ENCODE results near the gene CTNNBL1. TPM values are rescaled to one million over a fixed set of nuclear protein-coding genes. Genes with fewer than 3 reads are reported as not detected.
"Not testable (repeated sequence)": the region's sequence is repeated elsewhere in the genome, so short reads cannot be mapped to it uniquely, and the experiment has no call there.

CTNNBL1 gene
- total and polyA plus RNA-seq, 5 donors from 2014 or later, result 56.0 to 117 (median 83.2) TPM

DNA sequence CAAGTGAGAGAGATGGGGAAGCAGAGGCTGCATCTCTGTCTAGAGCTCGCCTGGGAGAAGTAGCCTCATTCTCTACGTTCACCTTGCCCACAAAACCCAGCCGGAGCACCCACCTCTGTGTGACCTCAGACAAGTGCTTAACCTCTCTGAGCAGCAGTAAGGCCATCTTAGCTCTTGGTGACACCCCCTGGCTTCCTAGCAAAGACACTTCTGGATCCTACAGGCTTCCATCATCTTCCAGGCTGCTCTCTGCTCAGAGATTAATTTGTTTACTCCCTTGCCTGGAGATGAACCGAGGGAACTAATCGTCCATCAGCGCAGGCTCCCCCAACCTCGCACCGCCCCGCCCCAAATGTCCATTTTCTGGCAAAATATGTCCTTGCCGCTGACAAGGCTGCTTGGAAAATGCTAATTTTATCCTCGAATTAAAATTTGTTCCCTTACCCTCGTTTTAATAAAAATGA, 24.0 kb upstream of the CTNNBL1 start:
- H3K27me3 Mint-ChIP-seq, result peaks cover 33% of the 10 kb centered on the region
- Histone ChIP-seq H3K27me3 (ENCODE audit: control insufficient read depth, insufficient read depth, low read length) (peaks cover 4% of the 10 kb centered on the region), H3K9me3 (ENCODE audit: control insufficient read depth in 2 of 2, low read length in 2 of 2) (peaks cover 0 to 3% of the 10 kb centered on the region in 2 experiments), H3K4me3 (ENCODE audit: low read depth, low read length) (no peak overlapping the region), H3K4me1 (ENCODE audit: control insufficient read depth, insufficient read depth, low read length, poor library complexity, severe bottlenecking) (no peaks in the 10 kb centered on the region), H3K36me3 (ENCODE audit: control insufficient read depth, insufficient read depth, low read length) (no peaks in the 10 kb centered on the region), H3K27ac (ENCODE audit: insufficient read depth, low read length, poor library complexity, severe bottlenecking) (no peak overlapping the region)
- DNase-seq (no peak), ATAC-seq (ENCODE audit: low read depth in 2 of 2) (no peak)
- no peak overlapping the region for H3K4me3 Mint-ChIP-seq
- H3K36me3 Mint-ChIP-seq, result no peaks in the 10 kb centered on the region
- no peak overlapping the region for H3K27ac Mint-ChIP-seq
- peaks cover 0 to 5% (median 0%) of the 10 kb centered on the region in 7 donors for H3K9me3 Mint-ChIP-seq
- H3K4me1 Mint-ChIP-seq, result peaks cover 0 to under 1% (median 0%) of the 10 kb centered on the region in 4 donors

DNA sequence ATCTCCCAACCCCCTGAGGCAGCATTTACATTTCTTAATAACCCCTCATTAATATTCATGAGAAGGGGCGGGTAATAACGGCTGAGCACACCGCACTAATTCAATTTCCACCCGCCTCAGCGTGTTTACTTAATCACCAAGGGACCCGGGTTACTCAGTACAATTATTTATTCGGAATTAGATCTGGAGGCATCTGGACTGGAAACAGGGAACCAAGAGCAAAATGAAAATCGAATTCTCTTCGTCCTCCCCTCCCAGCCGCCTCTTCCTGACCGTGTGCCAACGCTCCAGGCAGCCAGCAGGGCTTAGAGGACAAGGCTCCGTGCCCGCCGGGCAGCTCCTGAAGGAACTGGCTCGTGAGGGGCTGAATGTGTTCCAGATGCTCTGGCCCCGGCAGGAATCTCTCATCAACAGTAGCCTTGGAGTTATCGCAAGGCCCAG, 23.5 kb upstream of the CTNNBL1 start:
- no peak overlapping the region for H3K27ac Mint-ChIP-seq
- peaks cover 4% of the 10 kb centered on the region for H3K27me3 ChIP-seq (ENCODE audit: control insufficient read depth, insufficient read depth, low read length)
- peaks cover 0 to 3% (median 0%) of the 10 kb centered on the region in 7 donors for H3K9me3 Mint-ChIP-seq
- H3K36me3 Mint-ChIP-seq, result no peaks in the 10 kb centered on the region
- peaks cover 31% of the 10 kb centered on the region for H3K27me3 Mint-ChIP-seq
- no peak overlapping the region for H3K4me3 ChIP-seq (ENCODE audit: low read depth, low read length)
- no peak overlapping the region for H3K27ac ChIP-seq (ENCODE audit: insufficient read depth, low read length, poor library complexity, severe bottlenecking)
- peaks cover 0 to 3% of the 10 kb centered on the region in 2 experiments for H3K9me3 ChIP-seq (ENCODE audit: control insufficient read depth in 2 of 2, low read length in 2 of 2)
- H3K4me1 Mint-ChIP-seq, result peaks cover 0 to 4% (median 0%) of the 10 kb centered on the region in 4 donors
- ATAC-seq (ENCODE audit: low read depth in 2 of 2), result no peak
- no peak for DNase-seq
- no peaks in the 10 kb centered on the region for H3K36me3 ChIP-seq (ENCODE audit: control insufficient read depth, insufficient read depth, low read length)
- no peak overlapping the region for H3K4me3 Mint-ChIP-seq
- no peaks in the 10 kb centered on the region for H3K4me1 ChIP-seq (ENCODE audit: control insufficient read depth, insufficient read depth, low read length, poor library complexity, severe bottlenecking)

DNA sequence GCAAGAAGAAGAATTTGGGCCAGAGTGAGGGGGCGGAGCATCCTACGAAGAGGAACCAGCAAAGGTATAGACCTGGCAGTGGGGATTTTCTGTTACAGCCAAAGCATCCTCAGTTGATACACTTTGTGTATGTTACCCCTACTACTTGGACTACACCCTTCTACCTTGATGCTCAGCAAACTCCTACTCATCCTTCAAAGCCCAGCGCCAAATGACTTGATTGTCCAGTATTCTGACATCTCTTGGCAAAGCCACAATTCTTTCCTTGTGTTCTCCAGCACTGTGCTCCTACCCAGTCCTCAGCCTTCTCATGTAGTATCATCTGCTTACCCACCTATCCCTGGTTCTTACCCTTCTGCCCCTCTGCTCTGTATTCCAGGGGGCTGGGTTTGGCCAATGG, 21.7 kb upstream of the CTNNBL1 start:
- ATAC-seq (ENCODE audit: low read depth in 2 of 2) (no peak), DNase-seq (no peak)
- Mint-ChIP-seq H3K36me3 (no peaks in the 10 kb centered on the region), H3K27ac (no peak overlapping the region), H3K4me1 (peaks cover 0 to 4% (median 0%) of the 10 kb centered on the region in 4 donors), H3K9me3 (peaks cover 0 to 3% (median 0%) of the 10 kb centered on the region in 7 donors), H3K27me3 (peaks cover 29% of the 10 kb centered on the region), H3K4me3 (no peak overlapping the region)
- H3K4me3 ChIP-seq (ENCODE audit: low read depth, low read length), result no peak overlapping the region
- no peaks in the 10 kb centered on the region for H3K9me3 ChIP-seq (ENCODE audit: control insufficient read depth in 2 of 2, low read length in 2 of 2)
- H3K27ac ChIP-seq (ENCODE audit: insufficient read depth, low read length, poor library complexity, severe bottlenecking), result no peak overlapping the region
- H3K36me3 ChIP-seq (ENCODE audit: control insufficient read depth, insufficient read depth, low read length), result no peaks in the 10 kb centered on the region
- peaks cover 4% of the 10 kb centered on the region for H3K27me3 ChIP-seq (ENCODE audit: control insufficient read depth, insufficient read depth, low read length)
- no peaks in the 10 kb centered on the region for H3K4me1 ChIP-seq (ENCODE audit: control insufficient read depth, insufficient read depth, low read length, poor library complexity, severe bottlenecking)

DNA sequence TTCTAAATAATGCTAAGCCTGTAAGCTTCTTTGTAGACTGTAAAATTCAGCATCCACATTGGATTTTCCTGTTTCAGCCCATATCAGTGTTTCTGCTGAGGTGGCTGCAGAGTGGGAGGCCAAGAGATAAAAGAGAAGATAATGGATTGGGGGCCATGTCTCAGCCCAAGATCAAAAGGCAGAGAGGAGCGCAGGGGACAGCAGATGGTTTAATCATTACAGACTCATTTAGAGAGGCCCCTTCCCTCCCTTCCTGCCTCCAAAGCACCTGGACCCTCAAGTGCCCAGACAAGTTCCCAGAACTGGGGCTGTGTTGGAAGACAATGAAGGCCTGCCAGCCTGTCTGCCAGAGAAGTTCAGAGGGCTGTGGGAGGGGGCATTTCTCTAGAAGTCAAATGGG, 20.4 kb upstream of the CTNNBL1 start:
- Mint-ChIP-seq H3K27ac (no peak overlapping the region), H3K4me1 (peaks cover 0 to 4% (median 0%) of the 10 kb centered on the region in 4 donors), H3K4me3 (no peak overlapping the region), H3K9me3 (peaks cover 0 to 2% (median 0%) of the 10 kb centered on the region in 7 donors), H3K27me3 (peaks cover 34% of the 10 kb centered on the region), H3K36me3 (no peaks in the 10 kb centered on the region)
- ATAC-seq (ENCODE audit: low read depth in 2 of 2), result no peak
- peaks cover 4% of the 10 kb centered on the region for H3K27me3 ChIP-seq (ENCODE audit: control insufficient read depth, insufficient read depth, low read length)
- DNase-seq, result no peak
- no peaks in the 10 kb centered on the region for H3K36me3 ChIP-seq (ENCODE audit: control insufficient read depth, insufficient read depth, low read length)
- no peaks in the 10 kb centered on the region for H3K9me3 ChIP-seq (ENCODE audit: control insufficient read depth in 2 of 2, low read length in 2 of 2)
- no peaks in the 10 kb centered on the region for H3K4me1 ChIP-seq (ENCODE audit: control insufficient read depth, insufficient read depth, low read length, poor library complexity, severe bottlenecking)
- no peak overlapping the region for H3K4me3 ChIP-seq (ENCODE audit: low read depth, low read length)
- no peak overlapping the region for H3K27ac ChIP-seq (ENCODE audit: insufficient read depth, low read length, poor library complexity, severe bottlenecking)

DNA sequence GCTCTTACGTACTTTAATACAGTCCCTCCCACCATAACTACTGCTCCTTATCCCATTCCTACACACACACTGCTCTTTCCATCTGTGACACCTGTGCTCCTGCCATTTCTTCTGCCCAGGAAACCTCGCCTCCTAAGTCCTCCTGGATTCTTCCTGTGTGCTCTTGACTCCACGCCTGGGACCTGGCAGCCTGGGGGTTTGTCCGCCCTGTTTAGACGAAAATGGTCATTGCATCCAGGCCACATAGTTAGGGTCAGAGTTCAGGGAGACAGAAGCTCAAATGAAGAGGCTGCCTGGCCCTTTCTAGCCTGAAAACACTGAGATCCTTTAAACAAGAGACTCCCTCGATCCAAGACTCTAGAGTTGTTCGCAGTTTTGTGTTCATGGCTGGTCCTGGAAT, 17.4 kb upstream of the CTNNBL1 start:
- Mint-ChIP-seq H3K4me1 (peaks cover 0 to 4% (median 0%) of the 10 kb centered on the region in 4 donors), H3K27me3 (peaks cover 30% of the 10 kb centered on the region), H3K9me3 (no peaks in the 10 kb centered on the region), H3K36me3 (no peaks in the 10 kb centered on the region), H3K27ac (no peak overlapping the region), H3K4me3 (no peak overlapping the region)
- Histone ChIP-seq H3K27ac (ENCODE audit: insufficient read depth, low read length, poor library complexity, severe bottlenecking) (no peak overlapping the region), H3K36me3 (ENCODE audit: control insufficient read depth, insufficient read depth, low read length) (no peaks in the 10 kb centered on the region), H3K4me1 (ENCODE audit: control insufficient read depth, insufficient read depth, low read length, poor library complexity, severe bottlenecking) (no peaks in the 10 kb centered on the region), H3K9me3 (ENCODE audit: control insufficient read depth in 2 of 2, low read length in 2 of 2) (no peaks in the 10 kb centered on the region), H3K4me3 (ENCODE audit: low read depth, low read length) (no peak overlapping the region), H3K27me3 (ENCODE audit: control insufficient read depth, insufficient read depth, low read length) (no peaks in the 10 kb centered on the region)
- no peak for ATAC-seq (ENCODE audit: low read depth in 2 of 2)
- DNase-seq, result no peak

DNA sequence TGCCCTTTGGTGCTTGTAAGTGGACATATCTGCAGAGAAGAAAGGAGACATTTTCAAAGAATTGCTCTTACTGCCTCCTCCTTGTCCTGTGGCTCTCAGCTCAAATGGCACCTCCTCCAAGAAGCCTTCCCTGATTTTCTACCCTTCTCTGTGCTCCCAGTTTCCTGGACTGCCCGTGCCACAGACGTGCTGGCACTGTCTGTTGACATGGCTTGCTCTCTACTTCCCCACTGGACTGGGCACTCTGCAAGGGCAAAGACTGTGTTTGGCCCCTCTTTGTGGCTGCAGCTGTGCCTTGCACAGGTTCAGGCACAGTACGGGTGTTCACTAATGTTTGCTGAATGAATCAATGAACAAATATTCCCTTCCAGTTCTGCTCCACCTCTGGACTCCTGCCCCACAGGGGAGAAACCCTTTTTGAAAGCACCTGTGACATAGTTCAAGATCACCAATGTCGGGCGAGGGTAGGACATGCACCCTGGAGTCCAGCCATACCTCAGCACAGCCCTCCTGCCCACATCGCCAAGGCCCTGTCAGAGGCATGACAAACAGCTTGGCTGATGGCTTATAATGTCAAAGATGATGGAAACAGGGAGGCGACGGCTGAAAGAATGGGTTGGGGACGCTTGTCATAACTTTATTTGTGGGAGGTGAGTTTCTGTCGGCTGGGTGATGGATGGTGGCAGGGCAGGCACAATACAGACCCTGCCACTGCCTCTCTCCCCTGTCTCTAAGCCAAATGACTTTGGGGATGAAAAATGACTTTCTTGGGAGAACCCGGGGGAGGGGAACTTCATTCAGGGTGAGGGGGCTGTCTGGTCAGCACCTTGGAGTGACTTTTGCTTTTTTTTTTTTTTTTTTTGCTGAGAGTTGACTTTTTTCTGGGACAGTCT, 15.6 kb upstream of the CTNNBL1 start:
- Mint-ChIP-seq H3K4me1 (peaks cover 0 to 4% (median 0%) of the 10 kb centered on the region in 4 donors), H3K4me3 (no peak overlapping the region), H3K27ac (no peak overlapping the region), H3K9me3 (no peaks in the 10 kb centered on the region), H3K27me3 (peaks cover 33% of the 10 kb centered on the region), H3K36me3 (no peaks in the 10 kb centered on the region)
- no peak for DNase-seq
- no peaks in the 10 kb centered on the region for H3K27me3 ChIP-seq (ENCODE audit: control insufficient read depth, insufficient read depth, low read length)
- no peaks in the 10 kb centered on the region for H3K4me1 ChIP-seq (ENCODE audit: control insufficient read depth, insufficient read depth, low read length, poor library complexity, severe bottlenecking)
- no peak overlapping the region for H3K4me3 ChIP-seq (ENCODE audit: low read depth, low read length)
- no peak overlapping the region for H3K27ac ChIP-seq (ENCODE audit: insufficient read depth, low read length, poor library complexity, severe bottlenecking)
- no peaks in the 10 kb centered on the region for H3K9me3 ChIP-seq (ENCODE audit: control insufficient read depth in 2 of 2, low read length in 2 of 2)
- no peaks in the 10 kb centered on the region for H3K36me3 ChIP-seq (ENCODE audit: control insufficient read depth, insufficient read depth, low read length)
- ATAC-seq (ENCODE audit: low read depth in 2 of 2), result no peak

DNA sequence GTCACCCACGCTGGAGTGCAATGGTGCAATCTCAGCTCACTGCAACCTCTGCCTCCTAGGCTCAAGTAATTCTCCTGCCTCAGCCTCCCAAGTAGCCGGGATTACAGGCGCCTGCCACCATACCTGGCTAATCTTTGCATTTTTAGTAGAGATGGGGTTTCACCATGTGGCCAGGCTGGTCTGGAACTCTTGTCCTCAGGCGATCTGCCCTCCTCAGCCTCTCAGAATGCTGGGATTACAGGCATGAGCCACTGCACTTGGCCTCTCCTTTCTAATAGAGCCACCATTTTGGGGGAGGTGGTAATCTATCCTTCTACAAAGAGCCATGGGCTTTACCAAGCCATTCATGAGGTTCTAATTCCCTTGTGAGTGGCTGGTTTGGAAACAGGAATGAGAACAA, 14.1 kb upstream of the CTNNBL1 start:
- not testable (repeated sequence) for H3K9me3 ChIP-seq (ENCODE audit: control insufficient read depth in 2 of 2, low read length in 2 of 2); DNase-seq; H3K4me1 Mint-ChIP-seq; ATAC-seq (ENCODE audit: low read depth in 2 of 2); H3K27me3 ChIP-seq (ENCODE audit: control insufficient read depth, insufficient read depth, low read length); H3K4me3 Mint-ChIP-seq; H3K9me3 Mint-ChIP-seq; H3K36me3 ChIP-seq (ENCODE audit: control insufficient read depth, insufficient read depth, low read length); H3K36me3 Mint-ChIP-seq; H3K27ac Mint-ChIP-seq; H3K4me3 ChIP-seq (ENCODE audit: low read depth, low read length); H3K4me1 ChIP-seq (ENCODE audit: control insufficient read depth, insufficient read depth, low read length, poor library complexity, severe bottlenecking); H3K27ac ChIP-seq (ENCODE audit: insufficient read depth, low read length, poor library complexity, severe bottlenecking)
- peaks cover 33% of the 10 kb centered on the region for H3K27me3 Mint-ChIP-seq

DNA sequence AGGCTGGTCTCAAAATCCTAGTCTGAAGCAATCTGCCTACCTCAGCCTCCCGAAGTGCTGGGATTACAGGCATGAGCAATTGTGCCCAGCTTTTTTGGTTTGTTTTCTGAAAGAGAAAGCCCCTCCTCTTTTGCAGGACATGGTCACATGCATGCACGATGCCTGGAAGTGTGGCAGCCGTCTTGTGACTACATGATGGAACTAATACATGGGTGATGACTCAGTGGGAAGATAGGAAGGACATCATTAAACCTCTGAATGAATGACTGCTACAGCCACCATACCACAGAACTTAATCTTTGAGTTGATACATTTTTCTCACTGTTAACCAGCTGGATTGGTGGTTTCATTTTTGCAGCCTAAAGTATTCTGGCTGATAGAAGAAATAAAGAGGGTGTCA, 13.4 kb upstream of the CTNNBL1 start:
- Mint-ChIP-seq H3K9me3 (peaks cover 0 to 2% (median 0%) of the 10 kb centered on the region in 7 donors), H3K4me3 (no peak overlapping the region), H3K36me3 (no peaks in the 10 kb centered on the region), H3K4me1 (no peaks in the 10 kb centered on the region), H3K27ac (no peak overlapping the region), H3K27me3 (peaks cover 39% of the 10 kb centered on the region)
- H3K36me3 ChIP-seq (ENCODE audit: control insufficient read depth, insufficient read depth, low read length), result no peaks in the 10 kb centered on the region
- H3K4me3 ChIP-seq (ENCODE audit: low read depth, low read length), result no peak overlapping the region
- H3K27me3 ChIP-seq (ENCODE audit: control insufficient read depth, insufficient read depth, low read length), result no peaks in the 10 kb centered on the region
- no peaks in the 10 kb centered on the region for H3K4me1 ChIP-seq (ENCODE audit: control insufficient read depth, insufficient read depth, low read length, poor library complexity, severe bottlenecking)
- H3K9me3 ChIP-seq (ENCODE audit: control insufficient read depth in 2 of 2, low read length in 2 of 2), result no peaks in the 10 kb centered on the region
- DNase-seq (no peak), ATAC-seq (ENCODE audit: low read depth in 2 of 2) (no peak)
- no peak overlapping the region for H3K27ac ChIP-seq (ENCODE audit: insufficient read depth, low read length, poor library complexity, severe bottlenecking)

Data from CD4-positive, CD25-positive, alpha-beta regulatory T cell (primary cell).